Measurements from ENCODE around the gene CHCHD6.
"Not testable (repeated sequence)": the region's sequence is repeated elsewhere in the genome, so short reads cannot be mapped to it uniquely, and the experiment has no call there.

The CHCHD6 gene

GRCh38 chr3:126781889-126782491 is 78.0 kb downstream of the CHCHD6 start:
- no peak for TF ChIP-seq CTCF (IDR thresholded peaks at IDR 0.05; ENCODE audit: extremely low read depth, insufficient read depth, missing control alignments)
- DNase-seq (ENCODE audit: low spot score) = no peak
- in situ Hi-C loops (cut with MboI; ENCODE audit: low pct_unique_long_range_greater_than_20kb, low sequenced_read_pairs, unreplicated experiment) = no loop called here

GRCh38 chr3:126782536-126782935 is 78.5 kb downstream of the CHCHD6 start:
- DNase-seq (ENCODE audit: low spot score) = no peak
- no peak for TF ChIP-seq CTCF (IDR thresholded peaks at IDR 0.05; ENCODE audit: extremely low read depth, insufficient read depth, missing control alignments)
- in situ Hi-C loops (cut with MboI; ENCODE audit: low pct_unique_long_range_greater_than_20kb, low sequenced_read_pairs, unreplicated experiment) = no loop called here

DNA sequence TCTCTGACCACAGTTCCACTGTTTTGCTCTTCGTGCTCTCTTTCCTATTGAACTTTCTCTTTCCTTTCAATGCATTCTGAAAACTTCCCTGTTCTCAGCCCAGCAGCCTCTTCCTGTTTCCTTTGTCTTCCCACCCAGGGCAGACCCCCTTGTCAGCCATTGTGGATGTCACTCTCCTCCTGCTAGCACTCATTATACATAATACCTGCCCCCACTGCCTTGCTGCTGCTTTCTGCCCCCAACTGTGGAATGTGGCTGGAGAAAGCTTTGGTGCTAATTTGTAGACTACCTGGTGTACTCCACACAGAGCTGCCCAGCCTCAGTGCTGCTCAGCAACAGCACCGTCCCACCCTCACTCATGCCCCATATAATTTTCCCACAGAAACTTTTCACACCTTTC is 80.2 kb downstream of the CHCHD6 start:
- in situ Hi-C loops (cut with MboI; ENCODE audit: low pct_unique_long_range_greater_than_20kb, low sequenced_read_pairs, unreplicated experiment) = no loop called here
- TF ChIP-seq CTCF (IDR thresholded peaks at IDR 0.05; ENCODE audit: extremely low read depth, insufficient read depth, missing control alignments) = no peak
- DNase-seq (ENCODE audit: low spot score) = no peak

- in situ Hi-C loops (cut with MboI; ENCODE audit: low pct_unique_long_range_greater_than_20kb, low sequenced_read_pairs, unreplicated experiment); DNase-seq (ENCODE audit: low spot score): not testable (repeated sequence)
These were observed 87.3 kb downstream of the CHCHD6 start for GRCh38 chr3:126791320-126791719.

GRCh38 chr3:126792998-126793397 is 89.0 kb downstream of the CHCHD6 start:
- in situ Hi-C loops (cut with MboI; ENCODE audit: low pct_unique_long_range_greater_than_20kb, low sequenced_read_pairs, unreplicated experiment) = no loop called here
- no peak for DNase-seq (ENCODE audit: low spot score)
- TF ChIP-seq CTCF (IDR thresholded peaks at IDR 0.05; ENCODE audit: extremely low read depth, insufficient read depth, missing control alignments) = no peak

- TF ChIP-seq CTCF (IDR thresholded peaks at IDR 0.05; ENCODE audit: extremely low read depth, insufficient read depth, missing control alignments) = no peak
- in situ Hi-C loops (cut with MboI; ENCODE audit: low pct_unique_long_range_greater_than_20kb, low sequenced_read_pairs, unreplicated experiment) = no loop called here
- DNase-seq (ENCODE audit: low spot score) = no peak
These were observed 93.5 kb downstream of the CHCHD6 start for GRCh38 chr3:126797563-126797962.

DNA sequence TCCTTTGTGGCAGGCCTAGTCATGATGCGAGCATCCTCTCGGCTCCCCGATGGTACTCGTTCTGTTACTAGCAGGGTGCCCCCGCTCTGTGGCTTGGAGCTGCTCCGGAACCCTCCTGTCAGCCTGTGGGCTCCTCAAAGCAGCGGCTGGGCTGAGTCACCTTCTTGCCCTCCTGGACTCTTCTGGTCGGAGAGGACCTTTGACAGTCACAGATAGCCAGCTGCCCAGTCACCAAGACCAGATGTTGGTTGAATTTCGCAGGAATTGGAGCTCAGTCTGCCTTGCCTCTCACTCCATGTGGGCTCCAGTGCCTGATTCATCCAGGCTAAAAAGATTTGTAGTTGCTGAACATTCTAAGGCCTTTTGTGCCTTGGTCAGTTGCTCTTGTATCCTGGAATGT is 94.5 kb downstream of the CHCHD6 start:
- in situ Hi-C loops (cut with MboI; ENCODE audit: low pct_unique_long_range_greater_than_20kb, low sequenced_read_pairs, unreplicated experiment) = no loop called here
- DNase-seq (ENCODE audit: low spot score) = no peak
- no peak for TF ChIP-seq CTCF (IDR thresholded peaks at IDR 0.05; ENCODE audit: extremely low read depth, insufficient read depth, missing control alignments)
